K562 (cell line): ENCODE results near the gene IGF2BP3. TPM values are rescaled to one million over a fixed set of nuclear protein-coding genes. Genes with fewer than 3 reads are reported as not detected.
A peak's percentile ranks its signal among the peaks of the same experiment; 100 is the strongest.

Source experiments
- CHD1 ChIP-seq: fragments of 200-600 bp; sonication (generic); IDR thresholded peaks from one replicate; pipeline ENCODE4 v1.6.1; 2012; ENCODE audit warnings: mild to moderate bottlenecking, moderate library complexity, low read length, inconsistent platforms
- COPS2 ChIP-seq: fragments of 450-650 bp; conservative IDR thresholded peaks from 2 replicates; pipeline ENCODE4 v1.6.1; 2016; ENCODE audit warnings: mild to moderate bottlenecking, moderate library complexity
- FOXP1 ChIP-seq: sonication (generic); formaldehyde crosslinking; IDR thresholded peaks from 2 replicates; pipeline ENCODE4 v1.8.0; 2022; ENCODE audit warnings: mild to moderate bottlenecking, missing genetic modification reagents
- MYC ChIP-seq, 2 experiments: fragments of 250-450 bp in 1 of 2; sonication (Bioruptor Pico) in 1 of 2; IDR thresholded peaks; 2 replicates each; pipeline versions ENCODE4 v1.5.1 to v1.6.1; 2012 to 2021; ENCODE audit warnings: low read depth in 2 of 2, borderline replicate concordance in 1 of 2, improper control_type of control experiment in 1 of 2, low read length in 1 of 2, mild to moderate bottlenecking in 1 of 2, moderate library complexity in 1 of 2
- TARDBP ChIP-seq: fragments of 450-650 bp; IDR thresholded peaks from 2 replicates; pipeline ENCODE4 v1.6.1; 2016
- TOE1 ChIP-seq, 2 experiments: fragments of 450-650 bp in 1 of 2; sonication (generic) in 1 of 2; formaldehyde crosslinking in 1 of 2; IDR thresholded peaks; 2 replicates each; pipeline versions ENCODE4 v1.7.1 to v1.8.0; 2016 to 2022; ENCODE audit warnings: borderline replicate concordance in 2 of 2, mild to moderate bottlenecking in 2 of 2, antibody characterized with exemption in 1 of 2, inconsistent platforms in 1 of 2, low read depth in 1 of 2, missing genetic modification reagents in 1 of 2, moderate library complexity in 1 of 2
- ZNF175 ChIP-seq: fragments of 200-800 bp; sonication (Bioruptor generic); IDR thresholded peaks from 2 replicates; pipeline ENCODE4 v1.6.1; 2016; ENCODE audit warnings: low read depth, mild to moderate bottlenecking, missing genetic modification characterization, missing compliant biosample characterization
- ZNF766 ChIP-seq: fragments of 200-800 bp; sonication (Bioruptor generic); conservative IDR thresholded peaks from 2 replicates; pipeline ENCODE4 v1.6.1; 2016; ENCODE audit warnings: missing genetic modification characterization, missing compliant biosample characterization
- polyA plus RNA-seq, 8 experiments: library from polyadenylated mRNA; depleted of rRNA in 4 of 8; stranded (reverse) in 5 of 8; unstranded in 3 of 8; fragments of >200 nt; fragmentation: Nextera tagmentation in 2 of 8; fragmentation: Illumina TruSeq in 1 of 8; extraction: Ambion mirVana in 2 of 8; extraction: Trizol in 1 of 8; gene quantifications; 2 replicates each; pipeline versions ENCODE4 v1.2.1 to v1.2.3, GENCODE V29; 2011 to 2014; ENCODE audit warnings: inconsistent platforms in 1 of 8, missing spikeins in 1 of 8
- total RNA-seq, 7 experiments: library from RNA; depleted of rRNA in 6 of 7; stranded (reverse); fragments of >200 nt in 6 of 7; fragmentation: Illumina TruSeq in 2 of 7; extraction: Trizol in 2 of 7; gene quantifications; 2 replicates each; pipeline versions ENCODE4 v1.2.1 to v1.2.3, GENCODE V29; 2011 to 2021; ENCODE audit warnings: low replicate concordance in 1 of 7
- TF ChIP-seq, protein P1 (sequence below), 2 experiments: IDR thresholded peaks; 2 replicates each; pipeline ENCODE4 v1.6.1; 2011; ENCODE audit warnings: borderline replicate concordance in 1 of 2, control low read depth in 1 of 2, low read depth in 1 of 2, low read length in 1 of 2, mild to moderate bottlenecking in 1 of 2, mixed read lengths in 1 of 2, moderate library complexity in 1 of 2; ENCODE audit not compliant: insufficient read depth in 1 of 2, insufficient read length in 1 of 2, poor library complexity in 1 of 2, severe bottlenecking in 1 of 2; ENCODE audit errors: extremely low read depth in 1 of 2
- TF ChIP-seq, protein P2 (sequence below): fragments of 450-650 bp; IDR thresholded peaks from 2 replicates; pipeline ENCODE4 v1.6.1; 2017; ENCODE audit warnings: antibody characterized with exemption
- TF ChIP-seq, protein P3 (sequence below): sonication (generic); formaldehyde crosslinking; IDR thresholded peaks from 2 replicates; pipeline ENCODE4 v1.9.0; 2022; ENCODE audit warnings: mild to moderate bottlenecking, missing genetic modification reagents
- TF ChIP-seq, protein P4 (sequence below), 2 experiments: fragments of 450-650 bp; IDR thresholded peaks; 2 replicates each; pipeline ENCODE4 v1.6.1; 2016; ENCODE audit warnings: mild to moderate bottlenecking in 2 of 2, borderline replicate concordance in 1 of 2, low read depth in 1 of 2, moderate library complexity in 1 of 2

Gene IGF2BP3
- total and polyA plus RNA-seq, 9 of the 15 experiments (the other 6 are each of a cell fraction or from before 2014, with no cell fraction given), result 8.4 to 88.1 (median 61.2) TPM

DNA sequence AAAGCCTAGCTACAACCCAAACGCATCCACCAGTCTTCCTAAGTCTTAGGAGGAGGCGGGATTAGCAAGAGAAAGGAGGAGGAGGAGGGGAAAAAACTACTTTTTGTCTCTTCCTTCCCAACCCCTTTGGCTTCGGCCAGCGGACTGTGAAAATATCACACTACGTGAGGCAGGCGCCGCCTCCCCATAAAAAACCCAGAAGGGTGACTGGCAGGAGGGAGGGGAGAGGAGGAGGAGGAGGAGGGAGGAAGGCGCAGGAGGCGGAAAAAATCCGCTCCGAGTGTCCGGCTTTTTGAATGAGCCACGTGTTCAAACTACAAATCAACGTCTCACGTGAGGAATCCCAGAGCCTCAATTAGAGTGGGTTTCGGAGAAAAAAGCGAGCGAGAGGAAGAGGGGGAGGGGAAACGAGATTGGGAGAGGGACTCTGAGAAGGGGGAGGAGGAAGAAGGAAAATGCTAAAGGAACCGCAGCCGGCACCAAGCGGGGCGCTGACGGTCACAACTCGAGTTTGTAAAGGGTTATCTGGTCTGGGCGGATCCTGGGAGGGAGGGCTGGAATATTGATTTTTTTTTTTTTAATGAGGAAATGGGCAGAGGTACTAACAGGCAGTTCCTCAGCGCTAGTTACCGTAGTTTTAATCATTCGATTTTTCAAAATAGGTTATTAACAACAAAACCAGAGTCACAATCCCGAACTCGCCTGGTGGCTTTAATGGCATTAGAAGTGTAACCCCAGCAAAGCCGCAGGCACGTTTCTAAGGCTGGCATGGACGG lies at the start of gene IGF2BP3 (continued):
- TF ChIP-seq, protein P1, sequence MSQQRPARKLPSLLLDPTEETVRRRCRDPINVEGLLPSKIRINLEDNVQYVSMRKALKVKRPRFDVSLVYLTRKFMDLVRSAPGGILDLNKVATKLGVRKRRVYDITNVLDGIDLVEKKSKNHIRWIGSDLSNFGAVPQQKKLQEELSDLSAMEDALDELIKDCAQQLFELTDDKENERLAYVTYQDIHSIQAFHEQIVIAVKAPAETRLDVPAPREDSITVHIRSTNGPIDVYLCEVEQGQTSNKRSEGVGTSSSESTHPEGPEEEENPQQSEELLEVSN (IDR thresholded peaks at IDR 0.05; ENCODE audit: borderline replicate concordance in 1 of 2, extremely low read depth in 1 of 2, insufficient read depth in 1 of 2, insufficient read length in 1 of 2, low read depth in 1 of 2, low read length in 1 of 2, poor library complexity in 1 of 2, severe bottlenecking in 1 of 2), result peak; percentile 43 to 76
- no peak; the same call in 1 of the 2 replicates for TF ChIP-seq FOXP1 (CRISPR knock-in tag)
- no peak for TF ChIP-seq COPS2
- TF ChIP-seq ZNF766 (CRISPR knock-in tag), result no peak
- TF ChIP-seq, protein P2, sequence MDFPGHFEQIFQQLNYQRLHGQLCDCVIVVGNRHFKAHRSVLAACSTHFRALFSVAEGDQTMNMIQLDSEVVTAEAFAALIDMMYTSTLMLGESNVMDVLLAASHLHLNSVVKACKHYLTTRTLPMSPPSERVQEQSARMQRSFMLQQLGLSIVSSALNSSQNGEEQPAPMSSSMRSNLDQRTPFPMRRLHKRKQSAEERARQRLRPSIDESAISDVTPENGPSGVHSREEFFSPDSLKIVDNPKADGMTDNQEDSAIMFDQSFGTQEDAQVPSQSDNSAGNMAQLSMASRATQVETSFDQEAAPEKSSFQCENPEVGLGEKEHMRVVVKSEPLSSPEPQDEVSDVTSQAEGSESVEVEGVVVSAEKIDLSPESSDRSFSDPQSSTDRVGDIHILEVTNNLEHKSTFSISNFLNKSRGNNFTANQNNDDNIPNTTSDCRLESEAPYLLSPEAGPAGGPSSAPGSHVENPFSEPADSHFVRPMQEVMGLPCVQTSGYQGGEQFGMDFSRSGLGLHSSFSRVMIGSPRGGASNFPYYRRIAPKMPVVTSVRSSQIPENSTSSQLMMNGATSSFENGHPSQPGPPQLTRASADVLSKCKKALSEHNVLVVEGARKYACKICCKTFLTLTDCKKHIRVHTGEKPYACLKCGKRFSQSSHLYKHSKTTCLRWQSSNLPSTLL, result peak; percentile 82
- TF ChIP-seq TOE1 (IDR thresholded peaks at IDR 0.05; ENCODE audit: borderline replicate concordance), result peak; percentile 92
- no peak for TF ChIP-seq TOE1 (CRISPR knock-in tag; IDR thresholded peaks at IDR 0.05; ENCODE audit: borderline replicate concordance, low read depth)
- peak; percentile 69 for TF ChIP-seq TARDBP
- TF ChIP-seq, protein P3, sequence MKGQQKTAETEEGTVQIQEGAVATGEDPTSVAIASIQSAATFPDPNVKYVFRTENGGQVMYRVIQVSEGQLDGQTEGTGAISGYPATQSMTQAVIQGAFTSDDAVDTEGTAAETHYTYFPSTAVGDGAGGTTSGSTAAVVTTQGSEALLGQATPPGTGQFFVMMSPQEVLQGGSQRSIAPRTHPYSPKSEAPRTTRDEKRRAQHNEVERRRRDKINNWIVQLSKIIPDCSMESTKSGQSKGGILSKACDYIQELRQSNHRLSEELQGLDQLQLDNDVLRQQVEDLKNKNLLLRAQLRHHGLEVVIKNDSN, result peak; percentile 90
- TF ChIP-seq CHD1, result peak; percentile 65
- TF ChIP-seq MYC (IDR thresholded peaks at IDR 0.05; ENCODE audit: low read depth, low read length), result peak; percentile 96
- 0 out of 2 replicates have a peak, but pooled peaks have one; percentile 41 for TF ChIP-seq MYC (CRISPR knock-in tag; IDR thresholded peaks at IDR 0.05; ENCODE audit: borderline replicate concordance, low read depth)
- TF ChIP-seq, protein P4, sequence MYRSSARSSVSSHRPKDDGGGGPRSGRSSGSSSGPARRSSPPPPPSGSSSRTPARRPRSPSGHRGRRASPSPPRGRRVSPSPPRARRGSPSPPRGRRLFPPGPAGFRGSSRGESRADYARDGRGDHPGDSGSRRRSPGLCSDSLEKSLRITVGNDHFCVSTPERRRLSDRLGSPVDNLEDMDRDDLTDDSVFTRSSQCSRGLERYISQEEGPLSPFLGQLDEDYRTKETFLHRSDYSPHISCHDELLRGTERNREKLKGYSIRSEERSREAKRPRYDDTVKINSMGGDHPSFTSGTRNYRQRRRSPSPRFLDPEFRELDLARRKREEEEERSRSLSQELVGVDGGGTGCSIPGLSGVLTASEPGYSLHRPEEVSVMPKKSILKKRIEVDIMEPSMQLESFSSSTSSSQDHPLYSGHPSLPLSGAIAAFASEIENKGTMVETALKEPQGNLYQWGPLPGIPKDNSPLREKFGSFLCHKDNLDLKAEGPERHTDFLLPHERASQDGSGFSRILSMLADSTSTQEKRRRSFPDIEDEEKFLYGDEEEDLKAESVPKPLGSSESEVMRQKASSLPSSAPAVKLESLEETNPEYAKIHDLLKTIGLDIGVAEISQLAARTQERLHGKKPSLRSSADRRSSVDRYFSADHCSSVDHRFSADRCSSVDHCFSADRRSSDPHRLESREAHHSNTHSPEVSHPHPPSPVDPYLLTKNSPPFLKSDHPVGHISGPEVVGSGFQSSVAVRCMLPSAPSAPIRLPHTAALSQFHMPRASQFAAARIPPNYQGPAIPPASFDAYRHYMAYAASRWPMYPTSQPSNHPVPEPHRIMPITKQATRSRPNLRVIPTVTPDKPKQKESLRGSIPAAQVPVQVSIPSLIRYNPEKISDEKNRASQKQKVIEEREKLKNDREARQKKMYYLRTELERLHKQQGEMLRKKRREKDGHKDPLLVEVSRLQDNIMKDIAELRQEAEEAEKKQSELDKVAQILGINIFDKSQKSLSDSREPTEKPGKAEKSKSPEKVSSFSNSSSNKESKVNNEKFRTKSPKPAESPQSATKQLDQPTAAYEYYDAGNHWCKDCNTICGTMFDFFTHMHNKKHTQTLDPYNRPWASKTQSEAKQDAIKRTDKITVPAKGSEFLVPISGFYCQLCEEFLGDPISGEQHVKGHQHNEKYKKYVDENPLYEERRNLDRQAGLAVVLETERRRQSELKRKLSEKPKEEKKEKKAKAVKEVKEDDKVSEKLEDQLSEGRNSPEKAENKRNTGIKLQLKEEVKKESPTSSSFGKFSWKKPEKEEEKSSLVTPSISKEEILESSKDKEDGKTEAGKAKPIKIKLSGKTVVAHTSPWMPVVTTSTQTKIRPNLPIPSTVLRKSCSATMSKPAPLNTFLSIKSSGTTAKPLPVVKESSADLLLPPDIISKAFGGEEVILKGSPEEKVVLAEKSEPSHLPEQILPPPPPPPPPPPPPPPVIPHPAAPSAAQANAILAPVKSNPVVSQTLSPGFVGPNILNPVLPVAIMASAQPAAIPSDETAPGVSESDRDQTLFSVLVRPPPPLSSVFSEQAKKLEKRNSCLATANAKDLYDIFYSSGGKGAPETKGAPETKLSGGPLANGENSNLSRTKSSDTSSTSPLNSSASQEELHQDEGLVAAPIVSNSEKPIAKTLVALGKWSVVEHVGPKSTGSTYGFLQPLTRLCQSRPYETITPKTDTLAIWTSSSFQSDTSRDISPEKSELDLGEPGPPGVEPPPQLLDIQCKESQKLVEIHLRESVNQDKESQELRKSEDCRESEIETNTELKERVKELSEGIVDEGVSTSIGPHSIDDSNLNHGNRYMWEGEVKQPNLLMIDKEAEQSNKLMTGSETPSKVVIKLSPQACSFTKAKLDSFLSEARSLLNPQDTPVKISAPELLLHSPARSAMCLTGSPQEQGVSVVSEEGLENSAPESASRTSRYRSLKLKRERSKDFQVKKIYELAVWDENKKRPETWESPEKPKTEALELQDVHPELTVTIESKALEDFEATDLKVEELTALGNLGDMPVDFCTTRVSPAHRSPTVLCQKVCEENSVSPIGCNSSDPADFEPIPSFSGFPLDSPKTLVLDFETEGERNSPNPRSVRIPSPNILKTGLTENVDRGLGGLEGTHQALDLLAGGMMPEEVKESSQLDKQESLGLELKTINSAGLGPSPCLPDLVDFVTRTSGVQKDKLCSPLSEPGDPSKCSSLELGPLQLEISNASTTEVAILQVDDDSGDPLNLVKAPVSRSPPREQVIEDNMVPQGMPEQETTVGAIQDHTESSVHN (IDR thresholded peaks at IDR 0.05; ENCODE audit: borderline replicate concordance in 1 of 2, low read depth in 1 of 2), result peak in 1 of 2 experiments; percentile 91; a peak in 2 of 4 replicates
- no peak for TF ChIP-seq ZNF175 (CRISPR knock-in tag)
